Osteoblast (primary cell): ENCODE measurements around the gene NPFFR1. TPM values are rescaled to one million over a fixed set of nuclear protein-coding genes. Genes with fewer than 3 reads are reported as not detected.

ENCODE experiments used
- DNase-seq: peaks from one replicate; pipeline ENCODE4 v3.0.0; 2011; ENCODE audit warnings: low spot score, mixed read lengths; ENCODE audit not compliant: insufficient read length; ENCODE audit errors: missing footprints
- H2AFZ ChIP-seq: 2 replicates; pipeline ENCODE4 v1.6.0; 2011; ENCODE audit warnings: mild to moderate bottlenecking, low read length
- H3K27ac ChIP-seq: 2 replicates; pipeline ENCODE4 v1.5.1; 2011; ENCODE audit warnings: mild to moderate bottlenecking, low read depth, low read length, moderate library complexity
- H3K27me3 ChIP-seq: 2 replicates; pipeline ENCODE4 v1.6.0; 2012; ENCODE audit warnings: mild to moderate bottlenecking, control low read depth, inconsistent platforms, low read length, moderate library complexity; ENCODE audit not compliant: insufficient read depth
- H3K36me3 ChIP-seq: 2 replicates; pipeline ENCODE4 v1.5.1; 2011; ENCODE audit warnings: mild to moderate bottlenecking, low read length, control low read depth, moderate library complexity; ENCODE audit not compliant: insufficient read depth
- H3K4me1 ChIP-seq: 2 replicates; pipeline ENCODE4 v1.5.1; 2011; ENCODE audit warnings: mild to moderate bottlenecking, low read length, control low read depth, moderate library complexity; ENCODE audit not compliant: insufficient read depth
- H3K4me2 ChIP-seq: 2 replicates; pipeline ENCODE4 v1.6.0; 2011; ENCODE audit warnings: mild to moderate bottlenecking, low read length; ENCODE audit not compliant: insufficient read depth
- H3K4me3 ChIP-seq: fragments of 200-600 bp; sonication (generic); 3 replicates; pipeline ENCODE4 v1.5.1; 2012; ENCODE audit warnings: mild to moderate bottlenecking, low read length, inconsistent platforms; ENCODE audit not compliant: insufficient read depth
- H3K79me2 ChIP-seq: 2 replicates; pipeline ENCODE4 v1.6.0; 2012; ENCODE audit warnings: mild to moderate bottlenecking, low read length, control low read depth, inconsistent platforms; ENCODE audit not compliant: insufficient read depth
- H3K9me3 ChIP-seq: 2 replicates; pipeline ENCODE4 v1.5.1; 2011; ENCODE audit warnings: low read depth, low read length, control low read depth
- H4K20me1 ChIP-seq: 2 replicates; pipeline ENCODE4 v1.6.0; 2012; ENCODE audit warnings: mild to moderate bottlenecking, low read length, control low read depth; ENCODE audit not compliant: insufficient read depth
- CTCF ChIP-seq: IDR thresholded peaks from 2 replicates; pipeline ENCODE4 v1.5.1; 2011; ENCODE audit warnings: mild to moderate bottlenecking, low read depth, low read length, moderate library complexity; ENCODE audit errors: extremely low read depth
- total RNA-seq: library from RNA; depleted of rRNA; stranded (reverse); fragments of >200 nt; gene quantifications from 2 replicates; pipeline ENCODE4 v1.2.3, GENCODE V29; 2012

NPFFR1 gene
- total RNA-seq, 1 donor = not detected

GRCh38 chr10:70321897-70322890 is 38.4 kb upstream of the NPFFR1 start:
- Histone ChIP-seq H3K9me3 (no peaks in the 10 kb centered on the region), H3K27ac (no peak overlapping the region), H2AFZ (no peak overlapping the region), H3K4me3 (no peak overlapping the region), H3K79me2 (no peaks in the 10 kb centered on the region), H3K4me2 (no peak overlapping the region), H3K36me3 (no peaks in the 10 kb centered on the region), H4K20me1 (no peaks in the 10 kb centered on the region), H3K27me3 (no peaks in the 10 kb centered on the region), H3K4me1 (no peaks in the 10 kb centered on the region)
- no peak for DNase-seq
- TF ChIP-seq CTCF = no peak

GRCh38 chr10:70321233-70321632 is 37.4 kb upstream of the NPFFR1 start:
- no peak for TF ChIP-seq CTCF
- Histone ChIP-seq H3K27me3 (no peaks in the 10 kb centered on the region), H3K9me3 (no peaks in the 10 kb centered on the region), H3K36me3 (no peaks in the 10 kb centered on the region), H2AFZ (no peak overlapping the region), H3K79me2 (no peaks in the 10 kb centered on the region), H3K27ac (no peak overlapping the region), H4K20me1 (no peaks in the 10 kb centered on the region), H3K4me1 (no peaks in the 10 kb centered on the region), H3K4me3 (no peak overlapping the region), H3K4me2 (no peak overlapping the region)
- DNase-seq = no peak

DNA sequence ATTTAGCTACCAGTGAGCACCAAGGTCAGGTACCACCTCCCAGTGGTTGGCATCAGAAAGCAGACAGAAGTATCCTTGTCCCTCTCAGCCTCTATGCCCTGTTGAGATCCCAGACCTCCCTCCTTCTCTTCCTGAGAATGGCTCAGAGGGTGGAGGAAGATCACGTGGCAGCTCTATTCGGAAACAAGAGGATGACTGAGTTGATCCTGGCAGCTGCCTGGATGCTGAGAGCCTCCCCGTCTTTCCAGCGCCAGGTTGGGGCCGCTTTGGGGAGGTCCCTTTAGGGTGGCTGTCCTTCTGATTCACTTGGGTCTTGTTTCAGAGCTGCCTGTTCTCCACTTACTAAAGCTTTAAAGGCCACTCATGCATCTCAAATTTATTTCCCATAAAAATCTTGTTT is 36.9 kb upstream of the NPFFR1 start:
- DNase-seq = no peak
- no peaks in the 10 kb centered on the region for H3K27me3 ChIP-seq
- H3K27ac ChIP-seq = no peak overlapping the region
- H4K20me1 ChIP-seq = no peaks in the 10 kb centered on the region
- no peak overlapping the region for H3K4me3 ChIP-seq
- no peaks in the 10 kb centered on the region for H3K4me1 ChIP-seq
- no peak overlapping the region for H3K4me2 ChIP-seq
- no peak overlapping the region for H2AFZ ChIP-seq
- TF ChIP-seq CTCF = no peak
- no peaks in the 10 kb centered on the region for H3K36me3 ChIP-seq
- H3K9me3 ChIP-seq = no peaks in the 10 kb centered on the region
- no peaks in the 10 kb centered on the region for H3K79me2 ChIP-seq

DNA sequence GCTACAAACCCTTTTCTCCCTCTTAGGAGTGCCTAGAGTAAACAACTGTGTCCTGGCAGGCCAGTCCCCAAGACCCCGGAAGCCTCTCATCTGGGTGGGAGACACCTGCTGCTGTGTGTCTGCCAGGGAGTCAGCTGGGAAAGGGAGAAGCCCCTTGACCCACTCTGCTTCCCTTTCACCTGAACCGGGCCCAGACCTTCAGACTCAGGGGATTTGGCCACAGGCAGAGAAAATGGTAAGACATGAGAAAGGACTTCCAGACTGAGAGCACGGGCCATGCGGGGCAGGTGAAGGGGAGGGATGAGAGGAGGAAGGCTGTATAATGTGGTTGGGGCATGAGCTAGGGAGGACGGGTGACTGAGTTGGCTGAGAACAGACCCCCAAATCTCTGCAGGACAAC is 36.0 kb upstream of the NPFFR1 start:
- H3K4me2 ChIP-seq = no peak overlapping the region
- no peak for TF ChIP-seq CTCF
- no peaks in the 10 kb centered on the region for H3K27me3 ChIP-seq
- H2AFZ ChIP-seq = no peak overlapping the region
- no peaks in the 10 kb centered on the region for H3K4me1 ChIP-seq
- no peaks in the 10 kb centered on the region for H3K79me2 ChIP-seq
- DNase-seq = no peak
- H4K20me1 ChIP-seq = no peaks in the 10 kb centered on the region
- no peak overlapping the region for H3K27ac ChIP-seq
- H3K4me3 ChIP-seq = no peak overlapping the region
- no peaks in the 10 kb centered on the region for H3K36me3 ChIP-seq
- H3K9me3 ChIP-seq = no peaks in the 10 kb centered on the region
